Measurements from ENCODE around the gene DRC1.

- no peak for TF ChIP-seq POLR2A (IDR thresholded peaks at IDR 0.05; ENCODE audit: low read depth, low read length)
- no peak for TF ChIP-seq FOS (IDR thresholded peaks at IDR 0.05; ENCODE audit: low read depth, low read length)
- no peak for TF ChIP-seq RFX5 (IDR thresholded peaks at IDR 0.05; ENCODE audit: low read depth, low read length)
- TF ChIP-seq CTCF (conservative IDR thresholded peaks at IDR 0.05; ENCODE audit: low read depth, low read length), result no peak
- no peak for TF ChIP-seq RAD21 (IDR thresholded peaks at IDR 0.05; ENCODE audit: low read length)
- TF ChIP-seq USF2 (IDR thresholded peaks at IDR 0.05; ENCODE audit: low read depth, low read length), result no peak
- no peak for TF ChIP-seq MXI1 (IDR thresholded peaks at IDR 0.05; ENCODE audit: borderline replicate concordance, low read depth, low read length)
- no peak for TF ChIP-seq MAZ (IDR thresholded peaks at IDR 0.05; ENCODE audit: borderline replicate concordance, low read depth, low read length)
- TF ChIP-seq CEBPB (IDR thresholded peaks at IDR 0.05; ENCODE audit: low read depth, low read length), result no peak
- no peak for TF ChIP-seq SMC3 (IDR thresholded peaks at IDR 0.05; ENCODE audit: low read depth, low read length)
- TF ChIP-seq MAFK (IDR thresholded peaks at IDR 0.05; ENCODE audit: low read depth, low read length), result no peak
- no peak for TF ChIP-seq RCOR1 (IDR thresholded peaks at IDR 0.05; ENCODE audit: insufficient replicate concordance, low read length)
- TF ChIP-seq NFE2L2 (IDR thresholded peaks at IDR 0.05; ENCODE audit: low read depth, low read length), result no peak
- TF ChIP-seq CHD1 (IDR thresholded peaks at IDR 0.05; ENCODE audit: low read depth, low read length), result no peak
These were observed 76.6 kb downstream of the DRC1 start for GRCh38 chr2:26478366-26478765.
